GM21737 (cell line): Measurements from ENCODE around the gene UBE4B.
"Not testable (repeated sequence)": the region's sequence is repeated elsewhere in the genome, so short reads cannot be mapped to it uniquely, and the experiment has no call there.

Experiments used
- ATAC-seq: cut with Tn5 transposase; IDR thresholded peaks from one replicate; pipeline ENCODE4 v1.9.1; 2021; ENCODE audit warnings: mild to moderate bottlenecking, moderate library complexity; ENCODE audit not compliant: unreplicated experiment

Gene UBE4B

GRCh38 chr1:10170239-10170574 is 137.4 kb downstream of the UBE4B start:
- no peak for ATAC-seq

- ATAC-seq: no peak
These were observed 138.5 kb downstream of the UBE4B start for GRCh38 chr1:10171105-10171767.

GRCh38 chr1:10171995-10172669 is 139.4 kb downstream of the UBE4B start:
- ATAC-seq: no peak

- ATAC-seq: no peak
These were observed 140.8 kb downstream of the UBE4B start for GRCh38 chr1:10173582-10173981.

GRCh38 chr1:10177876-10178275 is 145.1 kb downstream of the UBE4B start:
- ATAC-seq: no peak

GRCh38 chr1:10178597-10179405 is 146.0 kb downstream of the UBE4B start:
- no peak for ATAC-seq

GRCh38 chr1:10179406-10180091 is 146.8 kb downstream of the UBE4B start:
- ATAC-seq: no peak

GRCh38 chr1:10181154-10181553 is 148.4 kb downstream of the UBE4B start:
- ATAC-seq: no peak

- ATAC-seq: no peak
These were observed 153.0 kb downstream of the UBE4B start for GRCh38 chr1:10185759-10186158.

- ATAC-seq: no peak
These were observed 153.7 kb downstream of the UBE4B start for GRCh38 chr1:10186331-10187025.

GRCh38 chr1:10187026-10187334 is 154.2 kb downstream of the UBE4B start:
- ATAC-seq: no peak

GRCh38 chr1:10188133-10188650 is 155.4 kb downstream of the UBE4B start:
- no peak for ATAC-seq

- no peak for ATAC-seq
These were observed 156.9 kb downstream of the UBE4B start for GRCh38 chr1:10189659-10190058.

- ATAC-seq: no peak
These were observed 159.5 kb downstream of the UBE4B start for GRCh38 chr1:10192263-10192662.

GRCh38 chr1:10193288-10193687 is 160.5 kb downstream of the UBE4B start:
- no peak for ATAC-seq

- ATAC-seq: no peak
These were observed 162.8 kb downstream of the UBE4B start for GRCh38 chr1:10195570-10195969.

GRCh38 chr1:10196976-10197375 is 164.2 kb downstream of the UBE4B start:
- no peak for ATAC-seq

GRCh38 chr1:10200620-10201019 is 167.9 kb downstream of the UBE4B start:
- ATAC-seq: no peak

- ATAC-seq: no peak
These were observed 171.4 kb downstream of the UBE4B start for GRCh38 chr1:10204003-10204642.

- ATAC-seq: not testable (repeated sequence)
These were observed 172.4 kb downstream of the UBE4B start for GRCh38 chr1:10205206-10205605.
